HS-5 (cell line): ENCODE measurements around the gene GNE.
"Not testable (repeated sequence)": the region's sequence is repeated elsewhere in the genome, so short reads cannot be mapped to it uniquely, and the experiment has no call there.

Source experiments
- DNase-seq: peaks from one replicate; pipeline ENCODE4 v3.0.0-alpha.2; 2012; ENCODE audit warnings: low read depth

Gene GNE, protein sequence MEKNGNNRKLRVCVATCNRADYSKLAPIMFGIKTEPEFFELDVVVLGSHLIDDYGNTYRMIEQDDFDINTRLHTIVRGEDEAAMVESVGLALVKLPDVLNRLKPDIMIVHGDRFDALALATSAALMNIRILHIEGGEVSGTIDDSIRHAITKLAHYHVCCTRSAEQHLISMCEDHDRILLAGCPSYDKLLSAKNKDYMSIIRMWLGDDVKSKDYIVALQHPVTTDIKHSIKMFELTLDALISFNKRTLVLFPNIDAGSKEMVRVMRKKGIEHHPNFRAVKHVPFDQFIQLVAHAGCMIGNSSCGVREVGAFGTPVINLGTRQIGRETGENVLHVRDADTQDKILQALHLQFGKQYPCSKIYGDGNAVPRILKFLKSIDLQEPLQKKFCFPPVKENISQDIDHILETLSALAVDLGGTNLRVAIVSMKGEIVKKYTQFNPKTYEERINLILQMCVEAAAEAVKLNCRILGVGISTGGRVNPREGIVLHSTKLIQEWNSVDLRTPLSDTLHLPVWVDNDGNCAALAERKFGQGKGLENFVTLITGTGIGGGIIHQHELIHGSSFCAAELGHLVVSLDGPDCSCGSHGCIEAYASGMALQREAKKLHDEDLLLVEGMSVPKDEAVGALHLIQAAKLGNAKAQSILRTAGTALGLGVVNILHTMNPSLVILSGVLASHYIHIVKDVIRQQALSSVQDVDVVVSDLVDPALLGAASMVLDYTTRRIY

DNA sequence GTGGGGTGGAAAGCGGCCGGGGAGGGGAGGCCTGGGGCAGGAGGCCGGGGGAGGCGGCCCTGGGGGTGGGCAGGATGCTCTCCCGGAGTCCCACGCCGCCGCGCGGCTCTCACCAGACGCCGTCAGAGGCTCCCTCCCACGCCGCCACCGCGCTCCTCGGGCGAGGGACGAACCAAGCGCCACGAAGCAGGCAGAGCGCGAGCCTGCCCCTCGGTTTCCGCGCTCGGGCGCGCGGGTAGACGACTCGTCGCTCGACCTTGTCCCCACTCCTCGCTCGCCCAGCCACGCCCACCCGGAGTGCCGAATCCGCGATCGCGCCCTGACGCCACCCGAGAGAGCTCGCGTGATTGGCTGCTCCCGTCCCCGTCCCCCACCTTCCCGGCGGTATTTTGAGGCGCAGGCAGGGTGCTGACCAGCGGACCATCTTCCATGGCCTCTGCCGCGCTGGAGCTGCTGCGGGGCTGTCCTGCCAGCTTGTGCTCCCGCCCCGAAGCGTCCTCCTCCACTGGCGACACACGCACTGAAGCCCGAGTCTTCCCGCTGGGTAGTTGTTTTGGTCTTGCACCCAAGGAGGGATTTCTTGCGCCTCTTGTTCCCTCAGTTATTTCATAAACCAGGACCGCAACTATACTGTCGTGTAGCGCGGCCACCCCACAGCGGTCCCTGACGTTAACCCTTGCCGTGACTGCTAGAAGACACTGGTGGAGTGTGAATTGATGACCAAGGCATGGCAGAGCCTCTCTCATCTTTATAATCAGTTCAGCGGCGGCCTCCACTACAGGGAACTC is at the start of gene GNE:
GNE (minus strand) TSS at position 241 of the 788 bp plus-strand sequence. CDS start 9,093 bp downstream, outside the sequence.
- DNase-seq, result peak; percentile 81

DNA sequence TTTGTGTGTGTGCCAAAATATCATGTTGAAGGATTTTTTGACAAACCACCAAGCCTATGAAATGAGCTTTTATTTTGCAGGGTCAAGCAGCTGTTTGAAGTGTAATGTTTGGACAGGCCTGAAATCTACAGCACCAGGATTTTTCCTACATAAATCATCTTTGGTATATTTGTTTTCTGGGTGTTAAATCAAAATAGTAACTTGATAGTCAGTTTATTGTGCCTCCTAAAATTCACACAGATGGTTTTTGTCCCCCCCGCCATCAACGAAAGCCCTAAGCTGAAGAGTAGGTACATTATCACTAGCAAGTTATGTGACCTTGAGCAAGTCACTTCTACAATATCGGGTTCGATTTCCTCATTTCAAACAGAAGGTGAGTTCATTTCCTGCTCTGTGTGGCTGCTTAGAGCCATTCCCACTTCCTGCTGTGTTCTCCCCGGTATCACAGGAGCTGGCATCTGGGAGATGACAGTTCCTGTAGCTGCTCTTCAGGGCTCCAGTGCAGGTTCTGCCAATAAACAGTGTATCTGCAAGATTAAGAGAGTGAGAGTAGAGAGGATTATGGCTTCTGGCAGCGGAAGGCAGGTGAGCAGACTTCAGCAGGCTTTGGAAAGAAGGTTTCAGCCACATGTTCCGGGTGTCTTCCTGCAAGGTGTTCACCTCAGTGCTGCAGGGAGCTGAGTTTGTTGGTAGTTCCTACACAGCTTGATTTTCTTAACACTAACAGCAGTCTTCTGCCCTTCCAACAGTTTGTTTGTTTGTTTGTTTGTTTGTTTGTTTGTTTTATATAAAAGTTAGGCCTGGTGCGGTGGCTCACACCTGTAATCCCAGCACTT is 48.4 kb upstream of the GNE start:
- DNase-seq, result no peak

DNA sequence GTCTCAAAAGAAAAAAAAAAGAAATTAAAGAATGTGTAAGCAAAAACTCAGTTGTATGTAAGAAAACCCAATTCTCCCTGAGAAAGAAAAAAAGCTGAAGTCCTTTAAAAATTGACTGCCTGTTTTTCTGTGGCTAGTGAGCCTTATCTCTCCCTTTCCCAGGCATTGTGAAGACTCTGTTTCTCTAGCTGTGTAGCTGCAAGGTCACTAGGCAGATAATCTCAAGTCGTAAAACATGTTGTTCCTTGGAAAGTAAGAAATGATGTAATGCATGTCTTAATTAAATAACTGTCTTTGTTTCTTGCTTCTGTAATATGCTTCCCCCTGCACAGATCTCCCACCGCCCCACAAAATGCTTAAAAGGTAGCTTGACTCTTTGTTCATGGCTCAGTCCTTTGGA is 46.1 kb upstream of the GNE start:
- DNase-seq, result not testable (repeated sequence)

DNA sequence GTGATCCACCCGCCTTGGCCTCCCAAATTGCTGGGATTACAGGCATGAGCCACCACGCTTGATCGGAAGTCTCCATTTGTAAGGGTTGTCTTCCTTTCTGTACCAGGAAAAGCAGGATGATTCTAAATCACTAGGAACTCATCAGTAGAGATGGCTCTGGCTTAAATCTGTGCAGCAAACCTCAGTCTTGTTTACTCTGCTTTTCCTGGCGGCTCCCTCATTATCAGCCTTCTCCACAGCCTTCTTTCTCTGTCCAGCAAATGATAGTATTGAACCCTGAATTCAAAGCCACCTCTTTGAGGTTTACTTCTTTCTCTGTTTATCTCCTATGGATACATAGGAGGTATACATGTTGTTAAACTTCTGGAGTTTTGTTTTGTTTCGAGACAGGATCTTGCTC is 43.0 kb upstream of the GNE start:
- DNase-seq, result no peak

DNA sequence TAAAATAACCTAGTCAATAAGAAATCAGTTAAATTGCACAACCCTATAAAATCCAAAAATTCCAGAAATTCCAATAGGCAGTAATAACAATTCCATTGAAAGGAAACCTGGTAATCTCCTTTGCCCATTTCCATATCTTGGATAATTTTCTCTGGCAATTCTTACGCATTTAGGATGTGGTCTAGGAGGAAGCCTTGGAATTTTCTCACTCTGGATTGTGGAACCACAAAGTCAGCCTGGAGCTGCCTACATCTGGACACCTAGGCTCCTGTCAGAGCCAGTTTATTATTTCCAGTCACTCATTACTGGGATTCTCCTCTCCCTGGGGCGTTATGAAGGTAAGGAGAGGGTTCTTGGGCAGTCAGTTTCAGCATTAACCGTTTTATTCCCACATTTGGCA is 40.3 kb upstream of the GNE start:
- DNase-seq, result peak; percentile 88

DNA sequence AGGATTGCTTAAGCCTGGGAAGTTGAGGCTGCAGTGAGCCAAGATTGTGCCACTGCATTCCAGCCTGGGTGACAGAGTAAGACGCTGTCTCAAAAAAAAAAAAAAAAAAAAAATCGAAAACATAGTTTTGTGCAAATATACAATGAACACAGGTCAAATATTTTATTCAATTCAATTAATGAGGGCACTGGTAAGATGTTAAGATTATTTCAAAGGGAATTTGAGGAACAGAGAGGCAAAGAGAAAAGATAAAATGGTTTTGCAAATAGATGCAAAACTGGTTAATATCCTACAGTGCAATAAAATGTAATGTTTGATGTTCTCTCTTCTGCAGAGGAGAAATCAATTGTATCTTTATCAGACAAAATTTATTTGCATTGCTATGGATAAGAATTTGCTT is 39.5 kb upstream of the GNE start:
- DNase-seq, result no peak

DNA sequence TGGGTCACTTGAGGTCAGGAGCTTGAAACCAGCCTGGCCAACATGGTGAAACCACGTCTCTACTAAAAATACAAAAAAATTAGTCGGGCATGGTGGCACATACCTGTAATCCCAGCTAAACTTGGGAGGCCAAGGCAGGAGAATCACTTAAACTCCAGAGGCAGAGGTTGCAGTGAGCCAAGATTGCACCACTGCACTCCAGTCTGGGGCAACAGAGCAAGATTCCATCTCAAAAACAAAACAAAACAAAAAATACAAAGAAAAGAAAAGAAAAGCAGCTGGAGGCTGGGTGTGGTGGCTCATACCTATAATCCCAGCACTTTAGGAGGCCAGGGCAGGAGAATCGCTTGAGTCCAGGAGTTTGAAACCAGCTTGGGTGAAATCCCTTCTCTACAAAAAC is 36.7 kb upstream of the GNE start:
- not testable (repeated sequence) for DNase-seq

DNA sequence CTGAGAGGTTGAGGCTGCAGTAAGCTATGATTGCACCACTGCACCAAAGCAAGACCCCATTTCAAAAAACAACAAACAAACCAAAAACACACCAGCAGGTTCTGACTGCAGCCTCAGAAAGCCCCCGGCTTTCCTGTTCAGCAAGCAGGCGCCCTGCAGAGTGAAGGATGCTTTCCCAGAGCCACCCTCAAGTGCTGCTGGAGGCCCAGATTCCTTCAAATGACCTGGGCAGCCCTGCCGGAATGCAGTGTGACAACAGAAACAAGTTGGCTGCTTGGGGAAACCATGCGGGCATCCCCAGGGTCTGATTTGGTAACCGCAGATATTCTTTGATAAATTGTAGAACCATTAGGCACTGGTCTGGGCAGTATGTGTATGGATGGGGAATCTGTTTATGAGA is 35.7 kb upstream of the GNE start:
- DNase-seq, result no peak

DNA sequence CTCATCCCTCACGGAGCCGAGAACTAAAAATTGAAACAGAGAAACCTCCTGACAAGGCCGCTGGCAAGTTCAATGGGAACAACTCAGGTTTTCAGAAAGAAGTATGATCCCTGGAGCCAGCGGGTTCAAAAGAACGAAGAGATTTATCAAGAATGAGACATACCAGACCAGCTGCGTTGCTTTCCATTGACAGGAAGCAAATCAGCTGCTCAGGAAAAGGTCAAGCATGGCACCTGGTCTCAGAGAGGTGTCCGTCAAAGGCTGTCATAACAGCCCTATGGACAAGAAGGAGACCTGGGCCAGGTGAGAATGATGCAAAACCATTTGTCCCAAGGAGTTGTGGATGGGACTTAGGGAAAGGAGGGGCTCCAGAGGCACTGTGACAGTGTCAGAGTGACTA is 34.9 kb upstream of the GNE start:
- DNase-seq, result no peak

DNA sequence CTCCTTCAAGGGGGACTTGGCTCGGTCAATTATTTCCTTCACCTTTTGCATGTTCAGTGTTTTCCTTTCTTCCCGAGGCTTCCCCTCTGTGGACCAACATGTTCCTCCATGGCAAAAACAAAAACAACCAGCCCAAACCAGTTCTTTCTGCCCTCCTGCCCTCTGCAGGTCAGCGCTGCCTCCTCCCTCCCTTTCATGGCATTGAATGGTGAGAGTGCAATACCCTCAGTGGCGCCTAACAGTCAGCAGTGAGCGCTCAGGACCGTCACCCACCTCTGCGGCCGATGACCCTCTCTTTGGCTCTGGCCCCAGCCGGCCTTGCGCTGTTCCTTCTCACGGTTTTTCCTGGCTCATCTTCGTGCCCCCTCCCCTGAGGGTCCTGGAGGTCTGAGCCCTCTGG is 34.4 kb upstream of the GNE start:
- no peak for DNase-seq

DNA sequence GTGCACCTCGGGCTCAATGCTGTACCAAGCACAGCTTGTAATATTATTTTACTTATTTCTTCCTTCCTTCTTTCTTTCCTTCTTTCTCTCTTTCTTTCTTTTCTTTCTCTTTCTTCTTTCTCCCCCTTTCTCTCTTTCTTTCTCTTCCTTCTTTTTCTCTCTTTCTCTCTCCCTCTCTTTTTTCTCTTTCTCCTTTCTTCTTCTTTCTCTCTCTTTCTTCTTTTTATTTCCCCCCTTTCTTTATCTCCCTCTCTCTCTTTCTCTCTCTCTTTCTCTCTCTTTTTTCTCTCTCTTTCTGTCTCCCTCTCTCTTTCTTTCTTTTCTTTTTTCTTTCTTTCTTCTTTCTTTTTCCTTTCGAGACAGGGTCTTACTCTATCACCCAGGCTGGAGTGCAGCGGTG is 32.7 kb upstream of the GNE start:
- no peak for DNase-seq

DNA sequence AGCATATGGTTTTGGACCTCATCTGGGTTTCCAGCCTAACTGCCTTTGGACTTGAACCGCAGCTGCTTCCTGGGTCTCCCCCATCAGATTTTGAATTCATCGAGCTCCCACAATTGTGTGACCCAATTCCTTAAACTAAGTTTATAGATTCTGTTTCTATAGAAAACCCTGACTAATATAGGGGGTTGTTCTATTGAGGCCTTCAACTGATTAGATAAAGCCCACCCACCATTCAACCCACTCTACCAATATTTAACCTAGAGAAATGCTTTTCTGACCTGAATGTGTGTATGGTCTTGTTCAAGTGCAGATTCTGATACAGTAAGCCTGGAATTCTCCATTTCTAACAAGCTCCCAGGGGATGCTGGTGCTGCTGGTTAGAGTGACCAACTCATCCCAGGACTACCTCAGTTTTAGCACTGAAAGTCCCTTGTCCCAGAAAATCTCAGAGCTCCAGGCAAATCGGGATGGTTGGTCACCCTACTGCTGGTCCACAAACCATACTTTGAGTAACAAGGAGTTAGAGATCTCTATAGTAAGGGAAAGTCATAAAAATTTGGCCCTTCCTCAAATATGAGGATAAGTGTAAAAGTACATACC is 31.7 kb upstream of the GNE start:
- no peak for DNase-seq

DNA sequence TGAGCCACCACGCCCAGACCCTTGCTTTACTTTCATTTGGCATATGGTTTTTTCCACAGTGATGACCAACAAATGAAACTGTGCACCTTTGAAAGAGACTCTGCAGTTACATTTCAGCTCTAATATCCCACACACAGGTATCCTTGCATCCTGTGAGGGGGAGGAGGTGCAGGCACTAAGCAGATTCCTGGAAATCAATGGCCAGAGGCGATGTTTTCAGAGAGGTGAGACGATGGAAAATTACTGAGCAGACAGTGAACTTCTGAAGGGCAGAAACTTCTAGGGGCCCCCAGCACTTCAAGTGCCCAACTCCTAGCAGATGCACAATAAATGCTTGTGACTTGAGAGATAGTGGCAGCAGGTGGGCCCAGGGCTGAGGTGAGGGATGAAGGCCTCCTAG is 29.8 kb upstream of the GNE start:
- no peak for DNase-seq

DNA sequence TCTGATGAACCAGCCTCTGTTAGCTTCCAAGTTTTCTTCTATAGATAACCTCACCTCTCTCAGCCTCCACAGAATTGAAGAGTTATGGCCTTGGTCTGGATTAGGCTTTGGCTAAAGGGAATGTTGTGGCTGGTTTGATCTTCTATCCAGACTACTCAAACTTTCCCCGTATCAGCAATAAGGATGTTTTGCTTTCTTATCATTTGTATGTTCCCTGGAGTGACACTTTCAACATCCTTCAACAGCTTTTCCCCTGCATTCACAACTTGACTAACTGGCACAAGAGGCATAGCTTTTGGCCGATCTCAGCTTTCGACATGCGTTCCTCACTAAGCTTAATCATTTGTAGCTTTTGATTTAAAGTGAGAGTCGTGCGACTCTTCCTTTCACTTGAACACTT is 28.1 kb upstream of the GNE start:
- no peak for DNase-seq

DNA sequence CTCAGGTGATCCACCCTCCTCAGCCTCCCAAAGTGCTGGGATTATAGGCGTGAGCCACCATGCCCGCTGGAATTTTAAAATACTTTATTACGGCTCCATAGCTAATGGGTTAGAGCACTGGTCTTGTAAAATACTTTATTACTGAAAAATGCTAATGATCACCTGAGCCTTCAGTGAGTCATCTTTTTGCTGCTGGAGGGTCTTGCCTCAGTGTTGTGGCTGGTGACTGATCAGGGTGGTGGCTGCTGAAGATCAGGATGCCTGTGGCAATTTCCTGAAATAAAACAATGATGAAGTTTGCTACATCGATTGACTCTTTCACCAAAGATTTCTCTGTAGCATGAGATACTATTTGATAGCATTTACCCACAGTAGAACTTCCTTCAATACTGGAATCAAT is 26.0 kb upstream of the GNE start:
- no peak for DNase-seq

DNA sequence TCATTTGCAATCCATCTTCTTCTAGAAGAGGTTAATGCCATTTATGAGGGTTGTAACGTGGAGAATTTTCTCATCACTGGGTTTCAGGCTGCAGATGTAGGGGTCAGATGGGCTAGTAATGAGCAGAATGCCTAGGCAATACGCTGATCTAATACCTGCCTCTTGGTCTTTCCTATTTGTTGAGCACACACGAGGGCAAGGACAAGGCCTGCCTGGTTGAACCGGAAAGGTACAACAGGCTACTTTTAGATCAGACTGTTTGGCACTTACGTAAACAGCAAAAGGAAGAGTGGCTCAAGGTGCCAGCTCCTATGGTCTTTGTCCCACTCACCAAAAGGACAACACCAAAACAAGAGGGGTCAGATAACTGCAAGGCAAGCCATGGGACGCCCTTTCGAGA is 24.0 kb upstream of the GNE start:
- no peak for DNase-seq

DNA sequence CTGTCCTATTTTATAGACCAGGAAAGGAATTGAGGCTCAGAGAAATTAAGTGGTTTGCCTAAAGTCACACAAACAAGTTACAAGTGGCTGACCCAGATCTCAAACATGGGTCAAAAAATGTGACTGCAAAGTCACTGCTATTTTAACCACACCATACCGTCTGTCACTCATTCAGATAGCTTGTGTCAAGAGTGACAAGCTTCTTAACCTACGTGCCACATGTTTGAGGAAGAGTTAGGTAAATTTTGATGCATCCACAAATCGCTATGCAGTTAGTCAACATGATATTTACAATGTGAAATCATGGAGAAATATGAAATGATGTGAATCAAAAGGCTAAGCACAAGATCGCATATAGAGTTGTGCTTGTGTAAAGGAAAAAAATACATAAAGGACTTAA is 22.7 kb upstream of the GNE start:
- no peak for DNase-seq

DNA sequence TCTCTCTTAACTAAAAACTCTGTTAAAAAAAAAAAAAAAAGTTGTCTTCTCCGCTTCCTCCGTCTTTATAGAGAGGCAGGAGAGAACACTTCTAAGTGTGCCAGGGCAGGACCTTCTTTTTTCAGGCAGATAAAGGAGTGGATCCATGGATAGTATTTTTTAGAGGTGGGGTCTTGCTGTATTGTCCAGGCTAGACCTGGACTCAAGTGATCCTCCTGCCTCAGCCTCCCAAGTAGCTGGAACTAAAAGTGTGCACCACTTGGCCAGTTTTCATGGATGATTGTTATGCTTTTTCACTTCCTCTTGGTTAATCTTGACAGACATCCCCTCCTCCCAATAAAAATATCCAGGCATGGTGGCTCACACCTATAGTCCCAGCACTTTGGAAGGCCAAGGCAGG is 20.0 kb upstream of the GNE start:
- DNase-seq, result no peak

DNA sequence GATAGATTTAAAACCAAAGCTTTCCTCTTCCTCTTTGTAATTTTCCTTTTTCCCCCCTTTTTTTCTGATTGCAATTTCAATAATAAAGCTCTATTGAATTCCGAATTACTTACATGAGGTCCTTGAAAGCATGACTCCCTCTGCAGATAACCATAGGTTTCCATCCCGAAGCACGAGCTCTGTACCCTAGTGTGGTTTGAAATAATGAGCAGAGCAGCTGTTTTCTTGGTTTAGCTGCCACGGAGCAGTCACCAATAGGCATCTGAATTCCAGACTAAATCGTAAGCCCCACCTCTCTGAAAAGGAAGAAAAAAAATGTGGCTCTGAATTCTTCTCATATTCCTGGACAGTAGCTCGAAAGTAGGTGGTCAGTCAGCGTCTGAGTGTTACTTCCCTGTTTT is 18.5 kb upstream of the GNE start:
- no peak for DNase-seq

DNA sequence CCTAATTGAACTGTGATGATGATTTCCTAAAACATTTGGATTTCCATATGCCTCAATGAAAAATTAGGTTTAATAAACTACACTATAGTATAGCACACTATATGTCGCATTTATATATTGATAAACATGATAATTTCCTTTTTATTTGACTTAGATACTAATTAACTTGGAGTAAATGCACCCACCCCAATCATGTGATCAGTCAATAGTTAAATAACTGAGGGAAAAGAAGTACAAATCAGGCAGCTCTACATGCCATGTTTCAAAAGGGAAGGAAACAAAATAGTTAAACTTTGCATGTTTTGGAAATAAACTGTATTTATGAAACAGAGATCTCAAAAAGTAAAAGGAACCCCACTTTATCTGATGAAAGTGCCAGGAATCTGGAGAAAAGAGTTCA is 18.0 kb upstream of the GNE start:
- DNase-seq, result no peak

DNA sequence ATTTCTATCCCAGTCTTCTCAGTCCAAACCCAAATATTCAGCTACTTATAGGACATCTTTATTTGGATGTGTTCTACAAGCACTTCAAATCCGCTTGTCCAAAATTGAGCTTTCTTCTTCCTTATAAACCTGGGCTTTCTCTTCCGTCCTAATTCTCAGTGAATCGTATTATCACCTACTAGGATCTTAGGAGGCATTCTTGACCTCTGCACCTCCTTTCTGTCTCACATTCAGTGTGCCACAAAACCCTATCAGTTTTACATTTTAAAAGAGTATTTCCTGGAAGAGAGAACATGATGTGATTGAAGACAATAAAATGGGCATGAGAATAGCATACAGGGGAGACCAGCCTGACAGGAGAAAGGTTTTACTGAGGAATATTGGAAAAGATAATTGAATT is 16.8 kb upstream of the GNE start:
- DNase-seq, result no peak

DNA sequence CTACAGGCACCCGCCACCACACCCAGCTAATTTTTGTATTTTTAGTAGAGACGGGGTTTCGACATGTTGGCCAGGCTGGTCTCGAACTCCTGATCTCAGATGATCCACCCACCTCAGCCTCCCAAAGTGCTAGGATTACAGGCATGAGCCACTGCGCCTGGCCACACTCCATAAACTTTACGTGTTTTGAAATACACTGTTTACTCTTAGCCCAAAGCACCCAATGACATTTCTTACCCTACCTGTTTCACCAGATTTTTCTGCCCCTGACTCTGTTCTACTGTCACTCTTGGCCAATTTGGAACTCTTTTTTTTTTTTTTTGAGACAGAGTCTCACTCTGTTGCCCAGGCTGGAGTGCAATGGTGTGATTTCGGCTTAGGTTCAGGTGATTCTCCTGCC is 15.1 kb upstream of the GNE start:
- not testable (repeated sequence) for DNase-seq
